CD1c-positive myeloid dendritic cell (primary cell): ENCODE measurements around the gene RFT1.

Experiments used
- DNase-seq: peaks from one replicate; pipeline ENCODE4 v3.0.0-alpha.2; 2016; ENCODE audit errors: extremely low spot score

The RFT1 gene

DNA sequence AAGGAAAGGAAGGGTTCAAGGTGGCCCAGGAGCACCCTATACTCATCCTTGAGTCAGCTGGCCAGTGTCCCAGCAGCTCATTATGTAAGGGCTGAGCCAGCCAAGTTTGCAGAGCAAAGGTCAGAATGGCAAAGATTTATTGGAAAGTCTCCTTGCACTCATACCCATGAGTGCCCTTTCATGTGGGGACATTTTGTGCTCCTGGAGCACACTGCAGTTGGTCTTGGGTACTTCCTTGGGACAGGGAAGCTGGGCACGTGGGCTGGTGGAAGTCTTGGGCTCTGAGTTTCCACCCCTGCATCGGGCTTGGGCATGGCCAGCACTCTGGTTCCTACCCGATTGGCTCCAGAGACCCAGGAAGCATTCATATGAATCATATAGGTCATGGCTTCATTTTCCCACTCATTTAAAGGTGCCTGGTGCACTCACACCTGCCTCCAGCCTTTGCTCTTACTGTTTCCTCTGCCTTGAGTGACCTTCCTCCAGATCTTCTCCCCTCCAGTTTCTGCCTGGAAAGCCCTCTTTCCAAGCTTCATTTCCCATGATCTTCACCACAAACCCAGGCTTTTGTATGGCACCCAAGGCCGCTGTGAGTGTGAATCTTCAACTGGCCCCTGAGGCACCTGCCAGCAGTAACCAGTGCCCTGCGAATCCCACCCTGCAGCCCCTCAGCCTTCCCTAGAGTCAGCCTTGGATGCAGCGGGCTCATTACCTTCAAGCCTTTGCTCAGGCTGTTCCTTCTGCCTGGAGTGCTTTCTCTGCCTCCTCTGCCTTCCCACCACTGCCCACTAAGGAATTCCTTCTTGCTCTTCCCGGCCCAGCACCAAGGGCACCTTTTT, 20.2 kb upstream of the RFT1 start:
- peak; percentile 51 for DNase-seq

DNA sequence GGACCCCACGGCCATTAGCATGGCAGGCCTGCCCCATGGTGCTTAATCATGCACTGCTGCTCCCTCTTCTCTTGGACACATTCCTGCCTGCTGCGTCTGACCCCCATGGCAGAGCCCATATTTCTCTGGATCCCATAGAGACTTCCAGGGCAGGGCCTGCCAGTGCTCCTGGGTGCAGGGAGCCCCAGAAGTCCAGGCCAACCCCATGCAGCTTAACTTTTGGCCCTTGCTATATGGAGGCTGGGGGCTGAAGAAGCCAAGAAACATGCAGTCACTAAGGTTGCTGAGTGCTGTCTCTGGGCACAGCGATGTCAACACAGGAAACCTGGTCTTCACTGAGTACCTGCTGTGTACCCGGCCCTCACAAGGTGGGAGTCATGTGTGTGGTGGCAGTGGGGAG, 19.5 kb upstream of the RFT1 start:
- DNase-seq: no peak

DNA sequence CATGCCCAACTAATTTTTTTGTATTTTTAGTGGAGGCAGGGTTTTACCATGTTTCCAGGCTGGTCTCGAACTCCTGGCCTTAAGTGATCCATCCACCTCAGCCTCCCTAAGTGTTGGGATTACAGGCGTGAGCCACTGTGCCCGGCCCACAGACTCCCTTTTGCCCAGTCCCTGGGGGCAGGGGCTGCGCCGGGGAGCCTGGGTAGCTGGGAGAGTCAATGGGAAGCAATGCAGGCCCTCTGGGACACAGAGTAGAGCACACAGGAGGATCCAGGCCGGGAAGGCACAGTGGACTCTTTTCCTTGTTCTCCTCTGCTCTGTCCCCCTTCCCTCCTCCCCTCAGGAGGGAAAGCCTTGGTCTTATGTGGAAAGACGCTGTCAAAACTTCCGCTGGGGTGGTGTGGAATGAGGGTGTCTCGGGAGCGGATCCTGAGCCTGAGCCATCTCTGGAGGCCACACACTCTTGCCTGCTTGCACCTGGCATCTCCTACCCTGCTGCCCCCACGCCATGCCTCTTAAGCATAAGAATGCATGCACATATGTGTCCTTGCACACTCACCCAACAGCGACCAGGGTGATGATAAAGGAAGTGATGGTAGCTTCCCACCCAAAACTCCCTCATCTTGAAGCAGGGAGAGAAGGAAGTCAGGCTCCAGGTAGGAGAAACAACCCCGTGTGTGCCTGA, 18.9 kb upstream of the RFT1 start:
- no peak for DNase-seq

DNA sequence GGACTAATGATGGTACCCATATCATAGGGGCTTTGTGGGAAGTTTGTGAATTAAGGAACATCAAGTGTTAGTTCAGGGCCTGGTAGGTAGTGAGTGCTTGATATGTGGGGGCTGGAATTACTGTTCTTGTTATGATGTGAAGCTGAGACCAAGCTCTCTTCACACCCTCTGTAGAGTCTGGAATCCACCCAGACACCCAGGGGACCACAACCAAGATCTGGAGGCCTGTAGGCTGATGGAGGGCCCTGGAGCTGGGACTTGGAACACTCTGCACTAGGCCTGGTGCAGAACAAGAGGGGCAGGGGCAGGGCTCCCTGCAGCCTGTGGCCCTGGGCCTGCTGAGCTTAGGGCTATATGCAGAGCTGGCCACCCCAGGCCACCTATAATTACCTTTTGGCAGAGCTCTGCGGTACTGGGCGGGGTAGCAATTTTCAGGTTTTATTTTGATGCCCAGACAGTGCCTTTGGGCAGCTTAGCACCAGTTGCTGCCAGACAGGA, 17.7 kb upstream of the RFT1 start:
- no peak for DNase-seq

DNA sequence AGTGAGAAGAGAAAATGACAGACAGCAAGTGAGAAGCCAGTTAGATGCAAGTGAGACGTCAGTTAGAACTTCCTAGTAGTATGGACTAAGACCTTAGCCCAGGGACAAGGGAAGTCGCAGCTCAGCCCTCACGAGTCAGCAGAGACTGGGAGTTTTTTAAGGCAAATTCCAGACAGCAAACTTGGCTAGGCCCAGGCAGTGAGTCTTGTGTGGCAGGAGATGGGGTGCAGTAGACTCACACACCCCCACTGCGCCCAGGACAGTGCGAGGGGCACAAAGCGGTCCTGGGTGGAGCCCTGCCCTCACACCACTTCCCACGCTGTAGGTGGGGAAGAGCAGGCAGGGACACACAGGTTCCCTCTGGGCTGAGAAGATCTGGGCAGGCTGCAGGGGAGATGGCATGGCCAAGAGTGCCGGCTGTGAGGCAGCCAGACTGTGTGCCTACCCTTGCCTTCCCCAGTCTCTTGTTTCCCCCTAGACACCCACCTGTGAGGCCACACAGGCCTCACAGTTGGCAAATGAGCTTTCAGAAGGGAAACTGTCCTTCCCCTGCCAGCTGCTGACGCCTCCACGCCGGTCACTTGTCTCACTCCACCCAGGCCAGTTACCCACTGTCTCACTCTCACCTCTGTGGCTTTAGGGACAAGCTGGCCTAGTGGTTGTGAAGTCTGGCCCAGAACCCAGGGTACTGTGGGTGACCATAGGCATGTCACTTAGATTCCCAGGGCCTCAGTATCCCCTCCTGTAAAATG, 17.1 kb upstream of the RFT1 start:
- DNase-seq: peak; percentile 80

DNA sequence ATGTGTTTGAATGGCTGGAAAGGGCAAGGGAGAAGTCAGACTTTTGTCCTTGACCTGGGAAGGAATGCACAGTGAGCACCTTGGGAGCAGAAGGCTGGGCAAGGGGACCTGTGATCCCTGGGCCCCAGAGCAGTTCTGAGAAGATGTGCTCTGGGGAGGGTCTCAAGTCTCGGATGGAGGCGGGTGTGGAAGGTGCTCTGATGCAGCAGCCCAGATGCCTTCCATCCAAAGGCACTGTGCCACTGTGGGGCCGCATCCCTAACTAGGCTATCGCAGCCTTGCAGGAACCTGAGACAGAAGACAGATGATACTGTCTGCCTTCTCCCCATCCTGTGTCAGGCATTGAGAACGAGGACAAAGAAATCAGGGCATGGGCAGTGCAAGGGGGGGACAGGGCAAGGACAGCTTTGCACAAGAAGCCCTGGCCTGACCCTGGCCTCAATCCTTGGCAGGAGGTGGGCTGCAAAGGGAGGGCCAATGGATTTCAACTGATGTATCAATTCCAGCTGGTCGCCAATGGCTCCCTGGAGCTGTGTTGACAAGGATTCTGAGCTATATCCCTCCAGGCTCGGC, 16.2 kb upstream of the RFT1 start:
- no peak for DNase-seq

DNA sequence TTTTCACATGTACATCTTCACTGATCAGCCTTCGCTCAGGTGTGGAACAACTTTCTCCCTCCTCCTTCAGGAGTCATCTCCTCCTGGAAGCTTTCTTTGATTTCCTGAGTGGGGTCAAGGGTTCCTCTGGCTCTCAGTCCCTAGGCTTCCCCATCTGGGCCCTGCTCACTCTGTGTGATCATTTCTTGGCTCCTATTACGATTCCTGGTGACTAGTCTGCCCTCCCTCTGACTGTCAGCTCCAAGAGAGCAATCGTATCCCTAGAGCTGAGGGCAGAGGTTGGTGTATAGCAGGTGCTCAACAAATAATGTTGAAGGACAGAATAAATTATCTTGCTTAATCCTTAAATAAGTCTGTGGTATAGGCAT, 15.5 kb upstream of the RFT1 start:
- DNase-seq: no peak

DNA sequence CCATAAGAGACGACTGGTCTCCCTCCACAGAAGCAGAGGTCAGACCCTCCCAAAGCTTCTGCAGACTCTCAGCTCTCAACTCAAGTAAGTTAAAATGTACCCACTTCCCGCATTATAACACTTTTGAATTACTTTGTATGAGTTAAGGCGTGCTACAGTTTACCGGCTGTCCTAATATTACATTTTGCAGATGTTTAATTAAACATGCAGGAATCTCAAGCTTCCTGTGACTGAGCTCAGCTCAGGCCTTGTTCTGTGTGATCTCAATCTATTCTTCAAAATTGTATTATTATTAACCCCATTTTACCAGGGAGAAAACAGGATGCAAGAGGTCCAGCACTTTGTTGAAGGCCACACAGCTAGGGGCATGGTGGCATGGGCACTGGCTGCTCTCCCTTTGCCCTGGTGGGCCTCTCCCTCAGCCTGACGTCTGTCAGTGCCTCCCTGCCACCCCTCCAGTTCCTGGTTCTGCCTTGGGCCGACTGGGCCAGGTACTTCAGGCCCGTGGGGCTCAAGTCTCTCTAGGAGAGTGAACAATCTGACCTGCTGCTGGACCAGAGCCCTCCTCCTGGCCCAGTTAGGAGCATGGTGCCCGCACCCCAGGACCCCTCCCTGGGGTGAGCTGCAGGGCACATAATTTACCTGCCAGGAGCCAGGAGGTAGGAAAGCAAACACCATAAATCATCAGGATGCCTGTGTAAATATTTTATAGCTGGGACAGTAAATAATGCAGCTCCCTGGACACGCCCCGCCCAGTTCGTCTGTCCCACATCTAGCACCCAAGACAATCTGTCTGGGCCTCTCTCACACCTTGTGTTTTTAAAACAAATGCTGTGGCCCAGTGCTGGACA, 14.9 kb upstream of the RFT1 start:
- no peak for DNase-seq

DNA sequence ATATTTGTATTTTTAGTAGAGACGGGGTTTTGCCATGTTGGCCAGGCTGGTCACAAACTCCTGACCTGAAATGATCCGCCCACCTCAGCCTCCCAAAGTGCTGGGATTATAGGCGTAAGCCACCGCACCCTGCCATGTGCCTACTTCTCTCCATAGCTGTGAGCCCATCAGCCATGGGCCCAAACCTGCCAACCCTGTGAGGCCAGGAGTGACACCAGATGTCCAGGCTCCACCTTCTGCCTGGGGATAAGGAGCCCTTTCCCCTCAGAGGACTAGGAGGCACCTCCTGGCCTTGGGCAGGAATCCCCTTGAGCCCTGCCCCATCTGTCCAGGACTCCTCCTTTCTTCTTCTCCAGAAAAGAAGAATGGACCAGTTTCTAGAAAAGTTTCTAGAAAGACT, 14.2 kb upstream of the RFT1 start:
- DNase-seq: no peak

DNA sequence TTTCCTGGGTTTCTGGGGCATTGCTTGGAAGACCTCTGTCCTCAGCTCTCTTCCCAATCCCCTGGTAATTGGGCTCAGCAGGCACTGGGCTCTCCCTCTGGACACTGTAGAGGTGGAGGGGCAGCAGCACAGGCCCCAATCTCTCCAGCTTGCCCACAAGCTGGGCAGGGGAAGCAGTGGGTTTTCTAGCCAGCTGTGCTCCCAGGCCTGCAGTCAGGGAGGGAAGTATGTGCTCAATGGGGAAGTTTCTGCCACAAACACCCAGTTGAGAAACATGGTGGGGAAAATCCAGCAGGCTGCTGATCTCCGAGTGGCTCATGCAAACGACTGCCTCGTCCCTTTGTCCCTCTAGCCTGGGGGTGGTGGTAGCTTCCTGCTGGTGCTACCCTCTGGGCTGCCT, 12.8 kb upstream of the RFT1 start:
- DNase-seq: peak; percentile 92

DNA sequence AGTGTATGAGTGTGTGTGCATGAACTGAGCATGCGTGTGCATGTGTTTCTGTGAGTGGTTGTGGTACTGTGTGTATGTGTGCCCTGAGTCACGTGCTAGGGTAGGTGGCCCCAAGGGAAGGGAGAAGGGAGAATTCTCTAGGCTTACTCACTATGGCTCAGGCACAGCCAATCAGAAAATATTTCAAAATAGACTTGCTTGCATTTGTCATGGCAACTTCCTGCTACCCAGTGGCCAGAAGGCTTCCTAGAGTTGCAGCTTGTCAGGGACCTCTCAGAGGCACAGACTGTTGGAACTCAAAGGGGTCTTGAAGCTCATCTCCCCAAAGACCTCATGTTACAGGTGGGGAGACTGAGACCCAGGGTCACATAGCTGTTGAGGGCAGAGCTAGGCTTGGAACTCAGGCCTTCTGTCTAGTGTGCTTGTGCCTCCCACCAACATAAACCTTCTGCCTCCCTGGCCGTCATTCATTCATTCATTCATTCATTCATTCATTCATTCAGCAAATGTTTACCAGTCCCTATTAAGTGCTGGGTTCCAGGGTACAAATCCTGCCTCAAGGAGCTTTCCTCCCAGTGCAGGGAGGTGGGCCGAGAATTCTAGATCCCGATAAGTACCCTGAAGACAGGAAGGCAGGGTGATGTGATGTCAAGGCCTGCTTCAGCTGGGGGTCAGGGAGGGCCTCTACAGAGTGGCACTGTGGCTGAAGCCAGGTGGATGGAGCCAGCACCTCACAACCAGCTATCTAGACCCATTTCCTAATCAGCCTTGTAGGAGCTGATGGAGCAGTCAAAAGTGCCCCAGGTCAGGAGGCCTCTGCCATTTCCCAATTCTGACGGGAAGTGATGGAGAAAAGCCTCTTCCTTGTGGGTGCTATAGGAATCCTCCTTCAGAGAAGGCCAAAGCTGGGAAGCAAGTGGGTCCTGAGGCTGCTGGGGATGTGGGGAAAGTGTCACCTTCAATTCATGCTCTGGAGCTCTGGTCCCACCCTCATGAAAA, 10.9 kb upstream of the RFT1 start:
- peak; percentile 86 for DNase-seq

DNA sequence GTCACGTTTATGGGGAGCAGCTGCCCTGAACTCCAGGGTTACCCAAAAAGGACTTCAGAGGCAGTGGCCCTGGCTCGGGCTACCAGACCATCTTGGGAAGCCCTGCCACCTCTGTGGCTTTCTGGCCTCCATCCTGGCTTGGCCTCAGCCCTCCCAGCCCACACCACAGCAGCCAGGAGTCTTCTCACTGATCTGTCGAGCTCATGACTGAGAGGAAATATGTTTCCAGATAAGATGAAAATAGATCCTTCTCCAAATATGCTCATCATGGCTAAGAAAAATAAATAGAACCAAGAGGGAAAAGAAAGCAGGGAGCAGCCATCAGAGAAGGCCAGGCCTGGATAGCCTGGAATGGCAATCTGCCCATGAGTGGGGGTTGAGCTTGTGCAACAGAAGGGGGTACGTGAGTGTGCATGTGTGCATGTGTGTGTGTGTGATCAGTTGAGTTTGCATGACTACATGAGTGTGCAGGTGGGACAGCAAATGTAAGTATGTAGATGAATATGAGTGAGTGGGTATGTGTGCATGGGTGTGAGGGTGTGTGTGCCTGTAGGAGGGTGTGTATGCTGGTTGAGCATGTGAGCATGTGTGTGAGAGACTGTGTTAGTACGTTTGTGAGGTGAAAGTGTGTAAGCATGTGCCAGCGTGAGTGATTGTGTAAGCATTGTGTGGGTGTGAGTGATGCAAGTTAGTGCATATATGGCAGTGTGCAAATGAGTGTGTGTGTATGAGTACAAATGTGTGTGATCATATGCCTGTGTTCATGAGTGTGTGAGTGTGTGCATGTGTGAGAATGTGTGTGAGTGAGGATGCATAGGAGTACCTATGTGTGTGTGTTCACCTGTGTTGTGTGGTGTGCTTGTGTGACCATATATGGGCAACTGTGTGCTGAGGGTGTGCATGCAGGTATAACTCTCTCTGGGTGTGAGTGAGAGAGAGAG, 9.9 kb upstream of the RFT1 start:
- DNase-seq: no peak

DNA sequence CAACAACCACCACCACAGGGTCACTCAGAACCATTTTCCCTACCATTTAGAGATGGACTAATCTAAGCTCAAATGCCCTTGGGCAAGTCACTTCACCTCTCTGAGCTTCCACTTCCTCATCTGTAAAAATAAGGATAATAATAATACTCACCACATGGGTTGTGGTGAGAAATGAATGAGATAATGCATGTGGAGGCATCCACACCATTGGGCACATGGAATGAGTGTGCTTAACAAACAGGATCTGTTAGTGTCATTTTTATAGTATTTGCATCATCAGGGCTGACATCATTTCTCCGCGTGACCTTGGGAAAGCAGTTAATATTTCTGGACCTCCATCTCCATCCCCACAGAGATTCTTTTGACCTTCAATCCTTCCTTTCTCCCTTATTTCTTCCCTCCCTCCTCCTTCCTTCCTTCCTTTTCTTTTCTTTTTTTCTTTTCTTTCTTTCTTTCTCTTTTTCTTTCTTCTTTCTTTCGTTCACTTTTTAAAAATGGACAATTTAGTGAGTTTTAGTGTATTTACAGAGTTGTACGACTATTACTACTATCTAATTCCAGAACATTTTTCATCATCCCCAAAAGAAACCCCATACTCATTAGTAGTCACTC, 7.7 kb upstream of the RFT1 start:
- peak; percentile 83 for DNase-seq

DNA sequence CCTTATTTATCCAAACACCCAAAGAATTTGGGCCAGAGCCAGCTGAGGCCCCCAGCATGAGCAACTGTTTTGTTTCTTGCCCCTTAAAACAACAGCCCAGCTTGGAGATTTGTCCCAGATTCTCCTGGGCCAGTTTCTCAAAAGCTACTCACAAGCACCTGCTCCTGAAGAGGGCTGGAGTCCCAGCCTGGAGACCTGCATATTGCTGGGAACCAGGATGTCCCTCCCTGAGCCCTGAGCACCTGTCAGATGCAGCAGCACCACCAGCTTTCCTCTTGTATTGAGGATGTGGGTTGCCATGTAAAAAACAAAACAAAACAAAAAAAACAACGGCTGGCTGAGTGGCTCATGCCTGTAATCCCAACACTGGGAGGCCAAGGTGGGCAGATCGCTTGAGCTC, 7.0 kb upstream of the RFT1 start:
- no peak for DNase-seq

DNA sequence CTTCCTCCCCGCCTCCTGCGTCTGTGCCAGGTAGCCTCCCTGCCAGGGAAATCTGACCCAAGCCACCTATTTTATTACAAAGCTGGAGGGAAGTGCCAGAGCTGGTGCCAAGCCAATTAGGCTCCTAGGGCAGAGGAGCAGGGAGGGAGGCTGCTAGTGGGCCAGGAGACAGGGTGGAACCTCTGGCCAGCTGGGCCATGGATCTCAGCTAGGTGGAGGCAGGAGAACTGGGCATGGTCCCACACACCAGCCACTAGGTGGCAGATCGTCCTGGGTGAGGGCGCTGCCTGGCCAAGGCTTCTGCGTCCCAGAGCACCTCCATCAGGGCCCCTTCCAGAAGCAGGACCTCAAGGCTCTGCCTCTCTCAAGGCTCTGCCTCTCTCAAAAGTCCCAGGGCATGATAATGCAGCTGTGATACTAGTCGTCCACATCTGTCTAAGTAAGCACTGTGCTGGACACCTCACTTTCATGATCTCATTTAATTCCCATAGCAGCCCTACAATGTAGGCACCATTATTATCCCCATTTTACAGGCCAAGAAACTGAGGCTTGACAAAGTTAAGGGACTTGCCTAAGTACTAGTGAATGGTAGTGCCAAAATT, 4.5 kb upstream of the RFT1 start:
- DNase-seq: peak; percentile 79

DNA sequence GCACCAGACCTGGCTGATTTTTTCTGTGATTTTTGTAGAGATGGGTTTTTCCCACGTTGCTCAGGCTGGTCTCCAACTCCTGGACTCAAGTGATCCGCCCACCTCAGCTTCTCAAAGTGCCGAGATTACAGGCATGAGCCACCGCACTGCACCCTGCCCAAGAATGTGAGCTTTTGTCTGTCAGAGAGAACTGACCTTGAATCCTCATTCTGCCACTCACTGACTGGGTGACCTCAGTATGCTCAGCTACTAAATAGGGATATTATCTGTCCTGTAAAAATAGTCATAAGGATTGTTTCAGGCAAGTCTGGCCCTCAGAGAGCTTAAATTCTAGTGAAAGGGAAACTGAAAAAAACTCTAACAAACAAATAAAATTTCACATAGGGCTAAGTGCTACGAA, 2.1 kb upstream of the RFT1 start:
- no peak for DNase-seq

DNA sequence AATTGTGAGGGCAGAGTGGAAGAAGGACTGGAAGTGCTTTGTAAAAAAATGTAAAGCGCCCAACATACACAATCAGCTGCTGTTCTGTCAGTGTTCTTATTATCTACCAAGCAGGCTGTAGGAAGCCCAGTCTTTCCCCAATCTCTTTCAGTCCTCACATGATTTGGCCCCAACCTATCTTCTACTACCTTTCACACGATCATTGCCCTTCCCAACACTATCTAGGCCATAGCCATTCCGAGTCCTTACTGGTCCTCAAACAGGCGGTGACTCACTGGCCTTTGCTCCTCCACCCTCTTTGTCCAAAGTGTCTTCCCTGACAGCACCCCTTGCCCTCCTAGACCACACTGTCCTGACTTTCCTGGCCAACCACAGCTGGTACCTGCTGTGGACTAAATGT, 861 bp upstream of the RFT1 start:
- no peak for DNase-seq

DNA sequence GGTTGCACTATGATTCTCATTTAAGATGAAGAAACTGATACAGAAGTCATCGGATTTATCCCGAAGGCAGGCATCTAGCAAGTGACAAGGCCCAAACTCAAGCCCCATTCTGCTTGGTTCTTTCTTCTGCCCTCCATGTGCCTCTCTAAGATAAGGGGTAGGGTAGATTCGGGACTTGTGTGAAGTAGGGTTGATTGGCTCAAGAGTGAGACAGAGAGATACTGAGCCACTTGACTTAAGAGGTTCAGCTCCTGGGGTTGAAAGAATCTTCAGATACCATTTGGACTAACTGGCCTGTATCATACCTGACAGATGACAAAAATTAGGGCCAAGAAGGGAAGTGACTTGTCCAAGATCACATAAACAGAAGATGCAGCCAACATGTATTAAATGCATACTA, 891 bp downstream of the RFT1 start:
- no peak for DNase-seq
